Measurements from ENCODE around the gene ISY1. TPM values are rescaled to one million over a fixed set of nuclear protein-coding genes. Genes with fewer than 3 reads are reported as not detected.

Gene ISY1
- total RNA-seq, 1 donor from 2014 or later, result 21.3 TPM

GRCh38 chr3:129081503-129081902 lies 79.4 kb downstream of the ISY1 start:
- TF ChIP-seq CTCF (IDR thresholded peaks at IDR 0.05; ENCODE audit: borderline replicate concordance), result no peak
- no peak for DNase-seq
- Histone ChIP-seq H3K4me1 (peaks cover 3% of the 10 kb centered on the region), H3K27me3 (ENCODE audit: low read depth) (no peaks in the 10 kb centered on the region), H3K36me3 (no peaks in the 10 kb centered on the region), H3K4me3 (no peak overlapping the region), H3K9me3 (replicated peaks) (no peaks in the 10 kb centered on the region), H3K27ac (replicated peaks) (no peak overlapping the region)
- intact Hi-C loops (cut with micrococcal nuclease), result no loop called here

GRCh38 chr3:129078510-129078909 lies 82.4 kb downstream of the ISY1 start:
- Histone ChIP-seq H3K9me3 (replicated peaks) (no peaks in the 10 kb centered on the region), H3K27ac (replicated peaks) (no peak overlapping the region), H3K4me3 (no peak overlapping the region), H3K4me1 (no peaks in the 10 kb centered on the region), H3K36me3 (no peaks in the 10 kb centered on the region), H3K27me3 (ENCODE audit: low read depth) (no peaks in the 10 kb centered on the region)
- intact Hi-C loops (cut with micrococcal nuclease), result no loop called here
- no peak for TF ChIP-seq CTCF (IDR thresholded peaks at IDR 0.05; ENCODE audit: borderline replicate concordance)
- DNase-seq, result no peak

Other genes starting within 250 kb of the ISY1 start
- gene CFAP92, start 167.0 kb downstream of the ISY1 start, total RNA-seq, result 0.25 TPM
- gene EFCC1, start 159.8 kb downstream of the ISY1 start, total RNA-seq, result 1.5 TPM
- not detected for gene GP9, start 100.3 kb downstream of the ISY1 start, total RNA-seq
- gene RAB43, start 39.3 kb downstream of the ISY1 start, total RNA-seq, result 3.3 TPM
- gene CNBP, start 22.8 kb upstream of the ISY1 start, total RNA-seq, result 490 TPM
- gene COPG1, start 88.5 kb upstream of the ISY1 start, total RNA-seq, result 86.1 TPM
- gene HMCES, start 117.8 kb upstream of the ISY1 start, total RNA-seq, result 38.5 TPM